Right cardiac atrium (tissue), 5 donors: ENCODE data around the gene CAPNS1. TPM values are rescaled to one million over a fixed set of nuclear protein-coding genes. Genes with fewer than 3 reads are reported as not detected.

Experiments used
- ATAC-seq, 2 donors: fragments of 200-7000 bp; cut with Tn5 transposase; one replicate each; pipeline versions ENCODE4 v1.8.0 to v1.9.1; 2020; ENCODE audit warnings: moderate library complexity in 2 of 2, mild to moderate bottlenecking in 1 of 2
- DNase-seq, 3 donors: peaks; one replicate each; pipeline ENCODE4 v3.0.0-alpha.2; 2020
- H3K27ac ChIP-seq: one replicate; pipeline ENCODE4 v1.5.1; 2013; ENCODE audit warnings: mild to moderate bottlenecking, low read length, control low read depth, moderate library complexity
- H3K27me3 ChIP-seq: one replicate; pipeline ENCODE4 v1.6.1; 2013; ENCODE audit not compliant: control insufficient read depth, insufficient read depth
- H3K4me1 ChIP-seq: one replicate; pipeline ENCODE4 v1.6.1; 2013; ENCODE audit warnings: low read length; ENCODE audit not compliant: control insufficient read depth, insufficient read depth
- H3K4me3 ChIP-seq: one replicate; pipeline ENCODE4 v1.5.1; 2013; ENCODE audit warnings: low read length, control low read depth
- H3K9me3 ChIP-seq: one replicate; pipeline ENCODE4 v1.6.1; 2013; ENCODE audit warnings: low read length; ENCODE audit not compliant: control insufficient read depth
- whole genome bisulfite sequencing: extraction: QIAGEN DNeasy Blood & Tissue Kit; methylation state at CpG from one replicate; pipeline ENCODE4 v1.1.7; 2013; 5-methylcytosine and 5-hydroxymethylcytosine counted together
- intact Hi-C, 4 donors: fragments of 100-400 bp; cut with DNase I; formaldehyde crosslinking; loops; one replicate each; pipeline versions ENCODE4 v1.11.0 to v1.14.0; 2022 to 2023
- long read RNA-seq, 4 donors: library from polyadenylated mRNA; unstranded; transcript quantifications; one replicate each; pipeline ENCODE4 v2.0.0, GENCODE V29; 2020 to 2021
- polyA plus RNA-seq: library from polyadenylated mRNA; stranded (reverse); fragments of 200-250 nt; gene quantifications from one replicate; pipeline ENCODE4 v1.2.3, GENCODE V29; 2013
- total RNA-seq, 4 donors: library from RNA; stranded (reverse); fragmentation: NEBNext Ultra II Directional; extraction: Animal tissue kit (Norgen Biotek cat#: 25700); gene quantifications; one replicate each; pipeline ENCODE4 v1.2.1, GENCODE V29; 2021
- donor health status: healthy with polysubstance abuse.
- donor health status: DM: no; HTN: yes; CAD: no.
- donor health status: DM: no; HTN: no; CAD: no.
- donor health status: DM: no; HTN: yes; CAD: no; lungs with severe emphysema.
- donor health status: DM: yes; HTN: yes; CAD: no.

Gene CAPNS1
- total RNA-seq: 100 to 1,000 TPM; 542 to 668 (median 632) TPM
- 726 TPM for polyA plus RNA-seq
- long read RNA-seq, donor 1, transcript CAPNS1-201 (11 exons, 1,918 nt): major isoform, 126 of 246 reads
- long read RNA-seq, donor 1, partial matches to known transcripts: 70 of 246 reads
- long read RNA-seq, donor 1, other reads (novel, unspliced or antisense): 50 of 246 reads
- long read RNA-seq, donor 2, transcript CAPNS1-201 (11 exons, 1,918 nt): major isoform, 58 of 120 reads
- long read RNA-seq, donor 2, partial matches to known transcripts: 27 of 120 reads
- long read RNA-seq, donor 2, other reads (novel, unspliced or antisense): 35 of 120 reads
- long read RNA-seq, donor 3, partial matches to known transcripts: 6 of 7 reads
- long read RNA-seq, donor 3, other reads (novel, unspliced or antisense): 1 of 7 reads
- long read RNA-seq, donor 4, transcript CAPNS1-201 (11 exons, 1,918 nt): major isoform, 70 of 121 reads
- long read RNA-seq, donor 4, partial matches to known transcripts: 22 of 121 reads
- long read RNA-seq, donor 4, other reads (novel, unspliced or antisense): 29 of 121 reads

DNA sequence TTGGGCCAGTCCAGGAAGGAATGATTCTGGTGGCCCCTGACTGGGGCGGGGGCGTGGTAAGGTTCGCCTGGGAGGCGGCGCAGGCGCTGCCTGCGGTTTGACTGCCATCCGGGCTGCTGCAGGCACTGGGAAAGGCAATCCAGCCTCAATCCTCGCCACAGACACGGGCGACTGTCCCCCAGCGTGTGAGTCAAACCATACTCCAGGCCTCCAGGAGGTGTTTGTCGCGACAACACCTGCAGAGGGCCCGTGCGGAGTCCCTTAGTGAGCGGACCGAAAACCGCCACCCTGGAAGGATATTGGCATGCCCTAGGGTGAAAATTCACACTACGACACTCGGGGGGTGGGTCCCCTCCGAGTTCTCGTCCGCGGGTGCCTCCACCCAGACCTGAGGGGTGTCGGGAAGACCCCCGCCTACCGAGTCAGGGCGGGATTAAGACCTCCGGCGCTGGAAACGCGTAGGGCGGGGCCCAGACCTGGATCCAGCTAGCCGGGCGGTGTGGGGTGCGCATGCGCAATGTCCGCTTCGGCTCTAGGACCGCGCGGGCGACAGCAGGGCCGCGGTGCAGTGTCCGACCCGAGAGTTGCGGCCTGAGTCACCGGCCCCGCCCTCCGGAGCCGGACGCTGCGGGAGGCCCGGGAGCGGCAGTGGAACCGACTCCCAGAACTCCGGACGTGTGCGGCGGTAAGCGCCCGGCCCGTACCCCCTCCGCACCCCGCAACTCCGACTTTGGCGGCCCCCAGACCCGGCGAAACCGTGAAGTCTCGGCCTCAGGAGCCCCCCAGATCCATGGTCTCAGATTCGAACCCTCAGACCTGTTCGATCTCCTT is at the start of gene CAPNS1:
CAPNS1 (plus strand) TSS at position 594 of the 831 bp plus-strand sequence. CDS start 946 bp downstream, outside the sequence.
- H3K4me1 ChIP-seq: peaks cover 7% of the 10 kb centered on the region
- H3K27ac ChIP-seq: peak within 1 kb of the TSS; percentile 98
- ATAC-seq: peak; percentile 94
- no peaks in the 10 kb centered on the region for H3K9me3 ChIP-seq
- peak; percentile 98 to 99 (median 99) for DNase-seq
- H3K4me3 ChIP-seq: peak within 1 kb of the TSS; percentile 89
- no peaks in the 10 kb centered on the region for H3K27me3 ChIP-seq
- intact Hi-C loops: no loop called here
- WGBS: under 1% methylated on average over 75 of the region's 75 CpGs

DNA sequence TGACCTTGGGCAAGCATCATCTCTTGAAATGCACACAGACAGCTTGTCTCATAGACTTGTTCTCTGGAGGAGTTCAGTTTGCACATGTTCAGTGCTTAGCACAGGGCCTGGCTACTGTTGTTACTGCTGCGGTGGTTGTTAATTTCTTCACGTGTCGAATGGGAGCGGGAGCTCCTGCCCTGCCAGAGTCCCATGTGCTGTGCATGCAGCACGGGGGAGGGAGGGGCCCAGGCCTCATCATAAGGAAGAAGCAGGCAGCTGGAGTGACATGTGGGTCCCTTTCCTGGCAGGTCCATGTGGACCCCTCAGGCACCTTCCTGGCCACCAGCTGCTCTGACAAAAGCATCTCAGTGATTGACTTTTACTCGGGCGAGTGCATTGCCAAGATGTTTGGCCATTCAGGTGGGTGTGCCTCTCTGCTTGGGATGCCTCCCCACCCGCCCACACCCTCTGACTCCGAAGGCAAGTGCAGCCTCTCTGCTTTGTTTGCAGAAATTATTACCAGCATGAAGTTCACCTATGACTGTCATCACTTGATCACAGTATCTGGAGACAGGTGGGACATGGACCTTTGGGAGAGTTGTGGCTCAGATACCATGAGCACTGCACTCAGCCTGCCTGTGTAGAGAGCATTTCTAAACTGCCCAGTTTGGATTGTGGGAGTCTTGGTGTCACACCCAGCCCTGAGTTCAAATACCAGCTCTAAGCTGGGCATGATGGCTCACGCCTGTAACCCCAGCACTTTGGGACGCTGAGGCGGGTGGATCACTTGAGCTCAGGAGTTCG is 48.8 kb upstream of the CAPNS1 start:
- peaks cover 2% of the 10 kb centered on the region for H3K4me1 ChIP-seq
- intact Hi-C loops: no loop called here
- ATAC-seq: no peak
- no peaks in the 10 kb centered on the region for H3K27me3 ChIP-seq
- DNase-seq: no peak
- no peaks in the 10 kb centered on the region for H3K9me3 ChIP-seq
- H3K4me3 ChIP-seq: no peak overlapping the region
- H3K27ac ChIP-seq: no peak overlapping the region
- WGBS: 94% methylated on average over 13 of the region's 13 CpGs

DNA sequence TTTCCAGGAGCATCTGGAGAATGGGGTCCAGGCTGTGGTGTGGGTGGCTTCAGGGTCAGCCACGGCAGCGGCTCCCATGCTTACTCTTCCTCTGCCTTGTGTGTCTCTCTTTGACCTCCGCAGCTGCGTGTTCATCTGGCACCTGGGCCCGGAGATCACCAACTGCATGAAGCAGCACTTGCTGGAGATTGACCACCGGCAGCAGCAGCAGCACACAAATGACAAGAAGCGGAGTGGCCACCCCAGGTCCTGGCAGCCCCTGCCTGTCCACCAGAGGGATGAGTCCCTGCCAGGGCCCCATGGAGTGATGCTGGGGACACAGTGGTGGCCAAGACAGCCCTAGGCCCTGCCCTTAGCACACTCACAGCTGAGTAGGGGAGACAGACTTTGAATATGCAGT is 47.3 kb upstream of the CAPNS1 start:
- H3K4me3 ChIP-seq: no peak overlapping the region
- ATAC-seq (no peak), DNase-seq (no peak)
- intact Hi-C loops: no loop called here
- no peak overlapping the region for H3K27ac ChIP-seq
- WGBS: 94% methylated on average over 7 of the region's 7 CpGs
- H3K9me3 ChIP-seq: no peaks in the 10 kb centered on the region
- H3K27me3 ChIP-seq: no peaks in the 10 kb centered on the region
- H3K4me1 ChIP-seq: peaks cover 2% of the 10 kb centered on the region

- ATAC-seq: no peak
- intact Hi-C loops: no loop called here
- no peak for DNase-seq
- Histone ChIP-seq H3K27ac (peak overlapping the region; percentile 28), H3K27me3 (no peaks in the 10 kb centered on the region), H3K9me3 (no peaks in the 10 kb centered on the region), H3K4me1 (peaks cover 2% of the 10 kb centered on the region), H3K4me3 (no peak overlapping the region)
- WGBS: 90% methylated on average over 5 of the region's 5 CpGs
Measured at GRCh38 chr19:36093146-36093662, 46.7 kb upstream of the CAPNS1 start.

GRCh38 chr19:36093687-36094086 is 46.2 kb upstream of the CAPNS1 start:
- Histone ChIP-seq H3K4me3 (no peak overlapping the region), H3K27me3 (no peaks in the 10 kb centered on the region), H3K9me3 (no peaks in the 10 kb centered on the region), H3K4me1 (peaks cover 2% of the 10 kb centered on the region), H3K27ac (peak overlapping the region; percentile 28)
- 66% methylated on average over 6 of the region's 6 CpGs for WGBS
- DNase-seq (no peak), ATAC-seq (peak; percentile 47 to 54)
- intact Hi-C loops: no loop called here

DNA sequence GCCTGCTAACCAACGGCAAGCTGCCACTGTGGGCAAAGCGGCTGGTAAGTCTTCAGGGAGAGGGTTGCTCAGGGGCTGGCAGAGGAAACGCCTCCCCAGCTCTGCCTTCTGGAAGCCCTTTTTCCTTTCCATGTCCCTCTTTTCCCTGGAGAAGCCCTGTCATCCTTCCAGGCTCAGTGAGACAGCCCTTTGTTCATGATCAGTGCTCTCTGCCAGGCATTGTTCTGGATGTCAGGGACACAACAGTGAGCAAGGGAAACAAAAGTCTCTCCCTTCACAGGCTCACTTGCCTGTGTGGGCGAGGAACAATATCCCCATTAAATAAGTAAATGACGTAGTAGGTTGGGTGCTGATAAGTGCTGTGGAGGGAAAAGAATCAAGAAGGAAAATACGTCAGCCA is 42.8 kb upstream of the CAPNS1 start:
- Histone ChIP-seq H3K27me3 (no peaks in the 10 kb centered on the region), H3K27ac (no peak overlapping the region), H3K4me1 (peaks cover 4% of the 10 kb centered on the region), H3K4me3 (no peak overlapping the region), H3K9me3 (no peaks in the 10 kb centered on the region)
- ATAC-seq: peak in 1 of 2 donors; percentile 51
- intact Hi-C loops: no loop called here
- no peak for DNase-seq
- 72% methylated on average over 6 of the region's 6 CpGs for WGBS

DNA sequence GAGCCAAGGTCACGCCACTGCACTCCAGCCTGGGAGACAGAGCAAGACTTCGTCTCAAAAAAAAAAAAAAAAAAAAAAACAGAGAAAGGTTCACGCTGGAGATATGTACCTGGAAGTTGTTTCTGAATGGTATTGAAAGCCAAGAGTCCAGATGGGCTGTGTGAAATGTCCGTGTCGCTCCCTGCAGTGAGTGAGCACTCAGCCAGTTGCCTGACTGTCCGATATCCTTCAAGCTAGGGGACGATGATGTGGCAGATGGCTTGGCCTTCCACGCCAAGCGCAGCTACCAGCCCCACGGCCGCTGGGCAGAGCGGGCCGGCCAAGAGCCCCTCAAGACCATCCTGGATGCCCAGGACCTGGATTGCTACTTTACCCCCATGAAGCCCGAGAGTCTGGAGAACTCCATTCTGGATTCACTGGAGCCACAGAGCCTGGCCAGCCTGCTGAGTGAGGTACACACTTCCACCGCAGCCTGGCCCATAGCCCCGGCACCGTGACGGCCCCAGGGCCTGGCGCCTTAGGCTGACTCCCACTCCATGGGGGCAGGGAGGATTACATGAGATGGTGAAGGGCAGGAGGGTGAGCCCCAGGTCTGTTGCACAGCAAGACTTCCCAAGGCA is 40.6 kb upstream of the CAPNS1 start:
- WGBS: 86% methylated on average over 19 of the region's 19 CpGs
- DNase-seq (peak in 1 of 3 donors; percentile 56), ATAC-seq (peak in 1 of 2 donors; percentile 6)
- Histone ChIP-seq H3K27me3 (no peaks in the 10 kb centered on the region), H3K4me3 (no peak overlapping the region), H3K9me3 (no peaks in the 10 kb centered on the region), H3K4me1 (peaks cover 2% of the 10 kb centered on the region), H3K27ac (peak overlapping the region; percentile 55)
- intact Hi-C loops: no loop called here

DNA sequence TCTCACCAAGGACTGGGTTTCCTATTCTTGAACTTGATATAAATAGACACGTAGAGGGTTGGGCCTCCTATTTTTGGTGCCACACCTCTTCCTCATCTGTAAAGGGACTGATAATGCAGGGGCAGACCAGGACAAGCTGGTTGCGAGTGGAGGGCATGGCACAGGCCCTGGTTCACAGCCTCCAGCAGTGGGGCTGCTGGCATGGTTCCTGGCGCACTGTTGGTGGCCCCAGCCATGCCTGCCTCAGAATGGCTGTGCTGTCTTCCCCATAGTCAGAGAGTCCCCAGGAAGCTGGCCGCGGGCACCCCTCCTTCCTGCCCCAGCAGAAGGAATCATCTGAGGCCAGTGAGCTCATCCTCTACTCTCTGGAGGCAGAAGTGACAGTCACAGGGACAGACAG is 39.4 kb upstream of the CAPNS1 start:
- H3K27me3 ChIP-seq: no peaks in the 10 kb centered on the region
- no peaks in the 10 kb centered on the region for H3K9me3 ChIP-seq
- intact Hi-C loops: no loop called here
- H3K4me1 ChIP-seq: peaks cover 2% of the 10 kb centered on the region
- DNase-seq (peak; percentile 46 to 87 (median 84)), ATAC-seq (peak; percentile 77 to 89)
- peak overlapping the region; percentile 58 for H3K27ac ChIP-seq
- WGBS: 56% methylated on average over 5 of the region's 5 CpGs
- no peak overlapping the region for H3K4me3 ChIP-seq

GRCh38 chr19:36101550-36102327 is 38.1 kb upstream of the CAPNS1 start:
- intact Hi-C loops: no loop called here
- ATAC-seq (no peak), DNase-seq (no peak)
- H3K9me3 ChIP-seq: no peaks in the 10 kb centered on the region
- H3K27me3 ChIP-seq: no peaks in the 10 kb centered on the region
- no peak overlapping the region for H3K4me3 ChIP-seq
- H3K4me1 ChIP-seq: peaks cover 2% of the 10 kb centered on the region
- 87% methylated on average over 27 of the region's 27 CpGs for WGBS
- H3K27ac ChIP-seq: no peak overlapping the region
